NK-92 (cell line): Measurements from ENCODE around the gene CDK4.

ENCODE experiments used
- DNase-seq: peaks from one replicate; lab custom pipeline; 2025; ENCODE audit not compliant: unreplicated experiment; lab: John Stamatoyannopoulos, UW

Gene CDK4

DNA sequence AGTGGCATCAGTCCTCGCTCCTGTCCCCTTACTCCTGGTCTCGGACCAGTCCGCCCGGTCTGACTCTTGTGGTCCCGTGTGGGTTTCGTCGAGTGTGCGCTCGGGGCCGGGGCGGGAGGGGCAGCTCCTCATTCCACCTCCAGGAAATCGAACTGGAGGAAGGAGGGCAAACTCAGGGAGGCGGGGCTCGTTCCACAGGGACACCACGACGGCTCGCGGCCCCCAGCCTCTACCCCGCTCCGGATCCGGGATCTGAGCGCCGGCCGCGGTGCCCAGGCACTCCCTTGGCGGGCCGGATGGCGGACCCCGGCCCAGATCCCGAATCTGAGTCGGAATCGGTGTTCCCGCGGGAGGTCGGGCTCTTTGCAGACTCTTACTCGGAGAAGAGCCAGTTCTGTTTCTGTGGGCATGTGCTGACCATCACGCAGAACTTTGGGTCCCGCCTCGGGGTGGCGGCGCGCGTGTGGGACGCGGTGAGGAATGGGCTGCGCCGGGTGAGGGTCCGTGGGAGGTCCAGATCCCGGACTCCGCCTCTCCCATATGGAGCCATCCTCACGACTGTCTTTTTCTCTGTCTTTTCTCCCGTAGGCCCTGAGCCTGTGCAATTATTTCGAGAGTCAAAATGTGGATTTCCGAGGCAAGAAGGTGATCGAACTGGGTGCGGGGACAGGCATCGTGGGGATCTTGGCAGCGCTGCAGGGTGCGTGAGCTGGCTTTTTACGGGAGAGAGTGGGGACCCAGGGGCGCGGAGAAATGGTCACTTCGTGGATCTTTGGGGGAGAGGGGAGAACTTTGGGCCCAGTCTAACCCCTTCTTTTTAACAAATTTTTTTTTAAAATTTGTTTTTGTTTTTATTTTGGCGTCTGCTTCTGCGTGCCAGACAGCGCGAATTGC is 20.6 kb upstream of the CDK4 start, which contains the start of gene EEF1AKMT3:
TSS of gene EEF1AKMT3 (plus strand) at position 186 of the 894 bp plus-strand sequence. CDS start at position 297, 111 bp downstream.
- DNase-seq: no peak

DNA sequence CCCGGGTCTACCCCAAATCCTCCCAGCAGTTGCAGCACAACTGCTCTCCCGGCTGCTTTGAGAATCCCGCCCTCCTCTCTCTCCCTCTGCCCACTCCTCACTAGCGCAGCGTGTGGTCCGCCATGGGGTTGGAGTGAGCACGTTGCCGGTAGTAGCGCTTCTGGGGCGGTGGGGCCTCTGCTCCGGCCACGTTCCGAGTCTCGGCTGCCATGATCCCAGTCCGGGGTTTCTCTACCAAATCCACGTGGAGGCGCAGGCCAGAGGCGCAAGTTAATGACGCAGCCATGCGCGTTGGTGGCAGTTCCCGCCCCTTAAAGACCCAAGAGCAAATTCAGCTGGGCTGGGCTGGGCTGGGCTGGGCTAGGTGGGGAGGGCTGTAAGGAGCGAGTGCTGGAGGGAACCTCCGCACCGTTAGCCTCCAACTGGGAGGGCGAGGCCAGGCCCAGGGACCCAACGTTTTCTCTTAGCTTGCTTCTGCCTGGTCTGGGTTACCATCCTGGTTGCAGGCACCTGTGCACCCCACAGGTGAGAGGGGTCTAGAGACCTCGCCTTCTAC is 19.8 kb upstream of the CDK4 start, which contains the start of gene METTL1:
TSS of gene METTL1 (minus strand) at position 233 of the 556 bp plus-strand sequence. CDS start at position 211, 22 bp downstream.
- no peak for DNase-seq

DNA sequence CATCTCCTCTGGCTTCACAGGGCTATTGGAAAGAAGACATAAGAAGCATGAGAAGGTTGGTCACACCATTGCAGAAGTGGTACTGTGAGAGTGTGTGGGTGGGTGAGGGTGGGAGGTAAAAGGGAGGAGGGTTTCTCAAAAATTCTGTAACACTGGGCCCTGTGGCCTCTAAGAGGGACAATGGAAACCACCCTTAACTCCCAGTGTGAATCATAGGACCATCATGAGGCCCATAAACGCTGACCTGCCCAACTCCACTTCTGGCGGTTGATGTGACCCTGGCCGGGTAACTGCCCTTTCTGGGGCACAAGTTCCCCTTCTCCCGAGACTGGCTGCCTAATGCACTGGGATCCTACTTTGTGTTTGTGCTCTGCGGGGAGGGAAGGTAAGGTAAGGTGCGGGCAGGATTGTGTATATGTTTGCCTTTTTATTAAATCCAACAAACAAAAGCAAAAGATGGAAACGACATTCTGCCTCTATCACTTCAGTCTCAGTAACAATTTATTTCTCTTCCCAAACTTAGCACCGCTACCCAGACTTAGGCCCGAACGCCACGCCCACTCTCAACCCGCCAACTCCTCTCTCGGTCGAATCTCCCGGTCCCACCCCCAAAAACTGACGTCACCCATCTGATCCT is 19.2 kb upstream of the CDK4 start:
- peak; percentile 8 for DNase-seq

DNA sequence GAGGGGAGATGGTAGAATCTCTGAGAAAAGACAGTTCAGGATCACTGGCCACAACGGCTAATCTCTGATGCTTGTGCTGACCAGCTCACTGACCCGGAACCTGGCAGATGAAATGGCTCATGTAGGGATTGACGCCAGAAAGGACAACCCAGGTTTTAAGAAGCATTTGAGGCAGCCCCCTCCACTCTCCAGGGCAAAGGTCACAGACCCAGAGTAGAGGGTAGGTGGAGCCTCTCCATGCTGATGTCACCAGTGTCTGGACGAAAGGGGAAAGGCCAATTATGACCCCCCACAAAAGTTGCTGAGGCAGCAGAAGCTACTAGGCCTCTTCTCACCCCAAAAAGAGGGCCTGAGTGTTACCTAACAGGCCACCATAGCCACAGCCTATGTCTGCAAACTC is 18.6 kb upstream of the CDK4 start:
- no peak for DNase-seq

DNA sequence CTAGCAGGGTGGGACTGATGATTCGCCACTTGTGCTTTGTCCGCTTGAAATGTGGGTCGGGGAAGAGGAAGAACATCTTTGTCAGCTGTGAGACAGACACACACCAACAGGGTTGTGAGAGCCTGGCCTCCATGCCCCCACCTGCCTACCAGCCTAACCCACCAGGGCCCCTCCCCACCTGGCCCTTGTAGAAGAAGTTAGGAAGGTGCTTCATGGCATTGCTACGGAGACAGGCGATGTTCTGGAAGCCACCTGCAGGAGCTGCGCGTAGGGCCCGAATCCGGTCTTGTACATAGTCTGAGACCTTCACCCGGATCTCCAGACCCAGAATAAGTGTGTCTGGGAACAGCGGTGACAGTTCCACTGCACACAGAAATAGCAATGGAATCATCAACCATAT is 17.5 kb upstream of the CDK4 start:
- DNase-seq: no peak

DNA sequence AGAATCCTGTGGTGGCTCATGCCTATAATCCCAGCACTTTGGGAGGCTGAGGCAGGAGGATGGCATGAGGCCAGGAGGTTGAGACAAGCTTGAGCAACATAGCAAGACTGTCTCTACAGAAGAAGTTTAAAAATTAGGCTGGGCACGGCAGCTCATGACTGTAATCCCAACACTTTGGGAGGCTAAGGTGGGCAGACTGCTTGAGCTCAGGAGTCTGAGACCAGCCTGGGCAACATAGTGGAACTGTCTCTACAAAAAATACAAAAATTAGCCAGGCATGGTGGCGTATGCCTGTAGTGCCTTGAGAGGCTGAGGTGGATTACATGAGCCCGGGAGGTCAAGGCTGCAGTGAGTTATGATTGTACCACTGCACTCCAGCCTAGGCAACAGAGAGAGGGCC is 15.8 kb upstream of the CDK4 start:
- DNase-seq: no peak

DNA sequence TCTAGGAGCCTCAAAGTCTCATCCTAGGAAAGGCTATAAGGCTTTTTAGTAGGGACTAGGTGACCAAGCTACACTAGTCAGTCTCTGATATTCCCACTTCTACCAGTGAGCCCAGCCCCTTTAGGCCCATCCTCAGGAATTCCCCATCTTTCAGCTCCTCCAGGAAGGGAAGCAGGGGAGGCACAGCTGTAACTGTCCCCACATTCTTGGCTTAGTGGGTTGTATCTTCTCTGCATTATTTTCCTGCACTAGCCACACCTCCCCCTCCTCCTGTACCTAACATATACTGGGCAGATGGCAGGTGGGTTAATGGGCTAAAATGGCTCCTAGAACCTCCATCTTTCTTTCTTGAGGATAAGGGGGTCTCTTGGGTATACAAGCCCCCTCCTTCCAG is 15.2 kb upstream of the CDK4 start:
- DNase-seq: no peak

DNA sequence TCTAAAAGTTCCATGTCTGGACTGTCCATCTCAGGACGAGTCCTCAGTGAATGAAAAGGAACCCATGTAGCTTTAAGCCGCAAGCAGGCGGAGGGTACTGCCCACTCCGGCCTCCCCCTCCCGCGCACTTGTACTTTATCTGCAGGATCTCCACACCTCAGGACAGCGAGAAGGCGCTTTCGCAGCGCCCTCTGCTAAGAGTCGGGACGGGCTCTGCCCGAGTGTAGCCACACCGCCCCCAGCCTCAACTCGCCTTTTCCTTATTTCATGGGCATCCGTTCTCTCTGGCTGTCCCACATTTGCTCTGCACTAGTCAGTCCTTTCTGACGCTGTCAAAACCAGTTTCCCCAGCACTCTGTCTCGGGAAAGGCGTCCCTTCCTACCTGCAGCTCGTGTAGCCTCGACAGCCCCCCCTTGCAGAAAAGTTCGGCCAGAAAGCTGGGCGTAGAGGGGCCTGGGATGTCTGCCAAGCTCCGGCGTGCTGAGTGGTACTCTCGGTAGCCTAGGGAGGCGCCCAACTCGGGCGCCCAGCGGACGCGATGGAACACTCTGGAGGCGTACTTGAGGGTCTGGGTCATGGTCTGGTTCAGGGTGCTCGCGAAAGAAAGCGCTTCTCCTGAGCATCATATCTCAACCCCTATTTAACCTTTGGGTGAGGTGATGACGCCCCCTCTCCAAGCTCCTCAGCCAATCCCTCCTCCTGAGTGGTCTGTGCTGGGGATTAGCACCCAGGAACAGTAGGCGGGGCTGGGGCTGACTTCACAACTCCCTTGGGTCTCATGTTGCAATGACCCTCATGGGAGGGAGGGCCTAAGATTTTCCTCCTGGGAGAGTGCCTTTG is 14.6 kb upstream of the CDK4 start, which contains the start of gene CYP27B1:
TSS of gene CYP27B1 (minus strand) at position 615 of the 841 bp plus-strand sequence. CDS start at position 578, 37 bp downstream.
- no peak for DNase-seq

DNA sequence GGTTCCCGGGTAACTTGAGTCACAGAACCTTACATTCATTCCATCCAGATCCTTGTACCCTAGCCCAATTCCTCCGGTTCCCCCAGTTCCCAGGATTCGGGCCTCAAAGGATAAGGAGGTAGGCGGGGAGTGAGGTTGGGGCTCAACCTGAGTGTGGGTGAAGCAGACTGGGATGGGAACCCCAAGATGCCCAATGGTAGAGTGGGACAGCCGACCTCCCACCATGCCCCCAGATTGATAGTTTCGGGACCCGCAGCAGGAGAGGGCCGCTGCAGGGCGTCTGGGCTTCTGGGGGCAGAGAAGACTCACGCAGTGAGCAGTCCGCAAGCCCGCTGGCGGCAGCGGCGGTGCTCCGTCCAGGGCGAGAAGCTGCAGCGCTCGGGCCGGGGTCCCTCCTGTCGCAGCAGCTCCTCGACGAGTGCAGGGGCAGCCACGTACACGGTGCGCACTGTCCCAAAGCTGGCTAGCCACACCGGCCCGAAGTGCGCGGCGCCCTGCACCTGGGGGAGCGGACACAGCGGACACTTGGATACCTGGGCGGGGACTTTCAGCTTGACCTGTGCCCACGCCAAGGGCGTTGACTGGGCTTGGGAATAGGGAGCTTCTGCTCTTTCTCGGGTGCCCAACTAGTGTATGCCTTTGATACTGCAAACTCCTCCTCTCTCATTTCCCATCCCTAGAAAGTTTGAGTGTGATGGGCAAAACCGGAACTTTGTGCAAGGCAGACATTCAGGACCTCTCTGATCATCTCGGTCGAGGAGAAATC is 13.8 kb upstream of the CDK4 start:
- DNase-seq: no peak

DNA sequence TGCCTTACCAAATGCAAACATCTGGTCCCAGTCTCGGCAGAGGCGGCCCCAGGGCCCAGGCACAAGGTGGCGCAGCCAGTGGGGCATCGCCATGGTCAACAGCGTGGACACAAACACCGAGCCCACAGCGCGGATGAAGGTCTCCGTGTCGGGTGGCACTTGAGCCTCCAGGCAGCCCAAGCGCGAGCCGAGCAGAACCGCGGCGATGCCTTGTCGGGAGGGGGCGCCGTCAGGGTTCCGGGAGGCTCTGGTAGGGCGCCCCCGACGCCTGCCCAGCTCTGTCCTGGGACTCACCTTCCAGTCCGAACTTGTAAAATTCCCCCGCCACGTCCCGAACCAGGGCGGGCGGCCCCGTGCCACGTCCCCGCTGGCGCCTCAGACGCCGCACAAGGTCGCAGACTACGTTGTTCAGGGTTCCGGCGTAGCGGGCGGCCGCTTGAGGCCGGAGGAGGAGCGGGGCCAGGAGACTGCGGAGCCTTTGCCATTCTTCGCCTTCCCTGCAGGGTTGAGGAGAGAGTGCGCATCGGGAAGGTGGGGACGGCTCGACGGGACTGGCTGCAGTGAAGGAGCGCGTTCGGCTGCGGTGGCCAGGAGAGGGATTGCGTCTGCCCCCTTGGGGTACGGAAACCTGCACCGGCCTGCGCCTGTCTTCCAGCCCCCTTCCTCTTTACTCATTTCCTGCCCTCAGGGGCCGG is 13.0 kb upstream of the CDK4 start:
- DNase-seq: no peak

DNA sequence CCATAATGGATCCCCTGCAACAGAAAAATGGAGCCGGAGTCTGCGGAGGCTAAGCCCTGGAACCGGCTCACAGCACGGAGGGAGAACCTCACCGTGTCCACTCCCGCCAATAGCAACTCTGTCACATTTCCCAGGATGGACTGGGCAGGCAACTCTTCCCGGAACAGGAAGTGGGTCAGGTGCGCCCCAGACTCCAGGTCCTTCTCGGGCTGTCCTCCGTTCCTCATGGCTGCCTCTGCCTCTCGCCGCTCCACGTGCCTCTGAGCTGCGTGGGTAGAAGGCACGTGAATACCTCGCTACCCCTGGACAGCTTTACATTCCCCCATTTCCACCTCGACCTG is 12.5 kb upstream of the CDK4 start:
- no peak for DNase-seq

DNA sequence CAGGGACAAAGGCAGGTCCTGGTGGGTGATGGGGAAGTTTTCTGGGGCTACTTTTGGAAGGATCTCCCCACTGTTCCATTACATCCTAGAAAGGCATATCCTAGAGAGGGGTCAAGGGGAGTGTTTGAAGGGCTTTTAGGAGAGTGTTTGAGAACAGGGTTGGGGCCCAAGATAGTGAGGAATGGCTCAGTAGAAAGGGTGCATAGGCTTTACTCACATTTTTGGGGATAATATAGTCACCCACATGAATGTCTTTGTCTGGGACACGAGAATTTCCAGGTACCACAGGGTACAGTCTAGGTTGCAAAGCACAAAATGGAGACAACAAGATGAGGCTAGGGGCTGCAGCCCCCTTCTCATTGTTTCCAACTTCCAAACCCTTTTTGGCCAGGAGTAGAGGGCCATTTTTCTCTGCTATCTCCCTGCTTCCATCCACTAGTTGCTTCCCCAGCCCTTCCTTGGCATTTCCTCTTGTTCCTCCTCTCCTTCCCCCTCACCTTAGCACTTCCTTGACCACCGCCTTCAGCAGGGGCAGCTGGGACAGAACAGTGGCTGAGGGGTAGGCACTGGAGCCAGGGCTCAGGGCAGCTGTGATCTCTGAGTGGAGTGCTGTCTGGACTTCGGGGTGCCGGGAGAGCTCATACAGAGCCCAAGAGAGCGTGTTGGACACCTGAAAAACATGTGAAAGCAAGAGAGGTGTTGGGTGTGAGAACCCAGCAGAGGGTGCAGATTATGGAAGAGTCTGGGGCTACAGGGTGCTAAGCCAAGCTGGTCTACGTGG is 12.0 kb upstream of the CDK4 start:
- no peak for DNase-seq

DNA sequence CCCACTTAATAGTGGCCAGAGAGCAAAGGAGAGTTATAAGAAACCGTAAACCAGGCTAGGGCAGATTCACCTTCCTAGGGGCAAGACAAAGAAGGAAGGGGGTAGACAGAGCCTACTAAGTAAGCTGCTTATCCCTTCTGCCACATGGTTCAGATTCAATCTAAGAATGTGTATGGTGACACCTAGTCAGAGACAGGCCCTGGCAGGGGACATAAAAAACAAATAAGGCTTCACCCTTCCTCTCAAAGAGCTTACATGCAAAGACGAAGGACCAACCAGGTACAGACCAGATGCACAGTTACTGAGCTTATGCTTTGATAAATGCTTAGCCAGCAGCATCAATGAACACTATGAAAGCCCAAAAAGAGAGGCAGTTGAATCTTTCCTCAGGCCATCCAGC is 10.4 kb upstream of the CDK4 start:
- no peak for DNase-seq

DNA sequence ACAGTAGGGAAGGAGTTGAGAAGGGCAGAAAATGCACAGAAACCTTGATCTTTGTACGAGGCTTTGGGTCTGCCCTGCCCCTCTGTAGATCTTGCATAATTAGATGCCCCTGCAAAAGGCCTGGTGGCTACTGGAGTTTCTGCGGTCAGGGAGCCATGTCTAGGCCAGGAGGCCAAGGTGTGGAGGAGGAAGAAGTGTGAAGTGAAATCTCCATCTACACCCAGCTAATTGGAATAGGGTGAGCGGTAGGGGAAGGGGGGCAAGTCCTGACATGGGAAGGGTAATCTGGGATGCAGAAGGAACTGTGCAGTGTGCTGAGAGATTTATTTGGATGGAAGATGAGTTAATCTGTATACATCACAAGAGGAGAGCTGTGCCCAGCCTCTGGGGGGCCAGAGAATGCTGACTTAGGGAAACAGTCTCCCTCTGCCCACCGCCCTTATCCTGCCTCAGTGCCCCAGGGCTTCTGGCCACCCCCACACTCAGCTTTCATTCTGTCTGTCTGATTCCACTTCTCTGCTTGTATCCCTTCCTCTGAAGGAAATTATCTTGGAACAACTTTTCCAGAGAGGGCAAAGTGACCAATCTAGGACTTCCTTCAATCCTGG is 9.4 kb upstream of the CDK4 start:
- DNase-seq: no peak

DNA sequence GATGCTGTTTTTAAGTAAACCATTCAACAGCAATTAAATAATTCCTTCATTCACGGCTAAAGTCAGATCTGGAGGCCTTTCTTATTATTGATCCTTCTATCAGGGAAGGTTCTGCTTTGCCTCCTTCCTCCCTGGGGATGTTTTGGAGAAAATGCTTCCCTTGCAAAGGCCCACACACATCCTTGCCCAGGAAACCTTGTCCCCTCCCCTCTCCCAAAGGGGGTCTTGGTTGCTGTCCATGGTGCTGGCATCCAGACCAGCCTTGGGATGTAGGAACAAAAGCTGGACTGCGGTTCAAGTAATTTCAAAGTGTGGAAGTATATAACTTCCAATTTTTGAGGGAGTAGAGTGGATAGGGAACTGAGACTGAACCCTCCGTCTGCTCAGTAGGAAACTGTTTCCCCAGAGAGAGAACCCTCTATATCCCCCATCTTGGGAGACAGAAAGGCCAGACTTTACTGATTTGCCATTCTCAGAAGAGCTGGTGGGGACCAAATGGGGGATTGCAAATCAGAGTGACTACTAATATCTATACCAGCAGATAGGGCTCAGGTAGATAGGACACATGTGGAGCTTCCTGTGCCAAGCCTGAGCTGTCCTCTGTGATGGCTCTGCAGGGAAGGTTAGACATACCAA is 8.4 kb upstream of the CDK4 start:
- DNase-seq: no peak

DNA sequence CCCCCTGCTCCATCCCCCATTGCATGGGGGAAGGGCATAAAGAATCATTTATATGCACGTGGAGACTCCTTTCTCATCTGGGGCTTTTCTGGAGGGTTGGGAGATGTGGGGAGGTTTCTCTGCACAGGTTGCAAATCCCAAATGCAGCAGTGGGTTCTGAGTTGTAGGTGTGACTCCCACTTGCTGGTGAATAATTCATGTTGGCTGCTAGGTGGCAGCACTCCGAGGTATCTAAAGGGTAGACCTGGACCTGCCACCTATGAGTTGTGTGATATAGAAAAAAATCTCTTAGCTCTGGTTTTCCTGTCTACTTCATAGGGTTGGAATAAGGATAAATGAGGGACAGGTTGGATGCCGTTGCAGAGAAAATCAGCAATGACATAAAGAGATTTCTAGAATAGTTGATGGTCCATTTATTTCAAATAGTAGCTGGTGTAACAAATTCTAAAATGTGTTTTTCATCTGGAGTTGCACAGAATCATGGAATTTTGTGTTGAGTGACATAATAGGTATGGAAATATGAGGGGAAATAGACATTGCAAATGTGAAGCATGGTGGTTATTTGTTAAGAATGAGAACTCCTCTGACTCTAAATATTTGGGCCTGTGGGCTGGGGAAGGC is 7.4 kb upstream of the CDK4 start:
- no peak for DNase-seq

DNA sequence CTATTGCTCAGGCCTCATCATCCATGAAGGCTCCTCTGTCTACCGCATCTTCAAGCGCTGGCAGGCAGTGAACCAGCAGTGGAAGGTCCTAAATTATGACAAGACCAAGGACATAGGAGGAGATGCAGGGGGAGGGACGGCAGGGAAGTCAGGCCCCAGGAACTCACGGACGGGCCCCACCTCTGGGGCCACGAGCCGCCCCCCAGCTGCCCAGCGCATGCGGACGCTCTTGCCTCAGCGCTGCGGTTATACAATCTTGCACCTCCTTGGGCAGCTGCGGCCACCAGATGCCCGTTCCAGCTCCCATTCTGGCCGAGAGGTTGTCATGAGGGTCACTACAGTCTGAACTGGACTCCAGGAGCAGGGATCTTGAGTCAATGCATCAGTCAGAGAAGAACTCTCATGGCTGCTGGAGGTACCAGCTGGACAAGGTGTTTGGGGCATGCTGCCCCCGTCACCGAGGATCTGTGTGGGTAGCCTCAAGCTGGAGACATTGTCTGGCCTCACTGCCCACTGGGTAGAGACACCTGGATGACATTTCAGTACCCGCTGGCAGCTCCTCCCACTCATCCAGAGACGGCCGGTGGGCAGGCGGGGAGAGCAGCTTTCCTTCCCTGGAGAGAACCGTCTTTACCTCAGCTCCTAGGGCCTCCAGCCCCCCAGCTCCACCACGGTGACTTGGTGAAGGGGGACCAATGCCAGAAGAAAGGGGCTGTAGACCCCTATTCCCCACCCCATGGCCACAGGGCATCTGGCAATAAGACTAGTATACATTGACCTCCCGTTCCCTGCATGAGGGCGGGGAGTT is 6.6 kb upstream of the CDK4 start:
- DNase-seq: no peak
